Vein endothelial cell (primary cell): ENCODE data around the gene MED14. TPM values are rescaled to one million over a fixed set of nuclear protein-coding genes. Genes with fewer than 3 reads are reported as not detected.

Experiments used
- total RNA-seq: library from RNA; depleted of rRNA; stranded (reverse); fragments of >200 nt; gene quantifications from 2 replicates; pipeline ENCODE4 v1.2.3, GENCODE V29; 2012

The MED14 gene
- total RNA-seq = 31.4 and 44.5 TPM in 2 replicates

DNA sequence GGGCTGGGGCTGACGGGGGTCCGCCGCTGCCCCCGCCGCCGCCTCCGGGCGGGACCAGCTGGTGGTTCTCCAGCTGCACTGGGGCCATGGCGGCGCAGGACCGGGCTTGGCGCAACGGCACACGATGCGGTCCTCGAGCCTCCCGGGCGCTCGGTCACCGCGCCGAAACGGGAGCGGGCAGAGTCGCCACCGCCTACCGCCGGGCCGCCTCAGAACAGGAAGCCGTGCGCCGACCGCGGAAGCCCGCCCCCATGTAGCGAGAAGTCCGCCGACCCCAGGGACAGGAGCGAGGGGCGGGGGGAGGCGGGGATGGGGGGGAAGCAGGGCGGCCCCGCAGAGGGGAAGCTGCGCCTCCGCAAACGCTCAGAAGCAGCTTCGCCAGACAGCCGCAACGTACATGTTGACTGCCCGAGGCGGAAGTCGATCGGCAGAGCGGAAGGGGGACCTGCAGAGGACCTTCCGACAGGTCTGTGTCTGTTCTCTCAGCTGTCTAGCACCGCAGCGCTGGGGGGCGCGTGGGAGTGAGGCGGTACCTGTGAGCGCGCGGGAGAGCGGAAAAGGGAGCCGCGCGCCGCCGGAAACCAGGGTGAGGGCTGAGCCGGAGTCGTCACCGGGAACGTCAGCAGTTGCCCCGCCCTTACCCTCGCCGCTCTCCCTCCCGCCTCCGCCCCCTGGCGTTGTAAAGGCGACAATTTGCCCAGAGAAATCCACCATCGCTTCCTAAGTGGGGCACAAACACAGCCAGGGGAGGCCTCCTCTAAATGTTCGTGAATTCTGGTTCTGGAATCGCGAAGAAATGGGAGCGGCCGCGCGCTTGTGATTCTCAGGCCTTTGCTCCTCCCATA lies at the start of gene MED14:
Gene MED14 (minus strand): TSS at position 218 of the 845 bp plus-strand sequence. CDS start 130 bp downstream, at position 88.

DNA sequence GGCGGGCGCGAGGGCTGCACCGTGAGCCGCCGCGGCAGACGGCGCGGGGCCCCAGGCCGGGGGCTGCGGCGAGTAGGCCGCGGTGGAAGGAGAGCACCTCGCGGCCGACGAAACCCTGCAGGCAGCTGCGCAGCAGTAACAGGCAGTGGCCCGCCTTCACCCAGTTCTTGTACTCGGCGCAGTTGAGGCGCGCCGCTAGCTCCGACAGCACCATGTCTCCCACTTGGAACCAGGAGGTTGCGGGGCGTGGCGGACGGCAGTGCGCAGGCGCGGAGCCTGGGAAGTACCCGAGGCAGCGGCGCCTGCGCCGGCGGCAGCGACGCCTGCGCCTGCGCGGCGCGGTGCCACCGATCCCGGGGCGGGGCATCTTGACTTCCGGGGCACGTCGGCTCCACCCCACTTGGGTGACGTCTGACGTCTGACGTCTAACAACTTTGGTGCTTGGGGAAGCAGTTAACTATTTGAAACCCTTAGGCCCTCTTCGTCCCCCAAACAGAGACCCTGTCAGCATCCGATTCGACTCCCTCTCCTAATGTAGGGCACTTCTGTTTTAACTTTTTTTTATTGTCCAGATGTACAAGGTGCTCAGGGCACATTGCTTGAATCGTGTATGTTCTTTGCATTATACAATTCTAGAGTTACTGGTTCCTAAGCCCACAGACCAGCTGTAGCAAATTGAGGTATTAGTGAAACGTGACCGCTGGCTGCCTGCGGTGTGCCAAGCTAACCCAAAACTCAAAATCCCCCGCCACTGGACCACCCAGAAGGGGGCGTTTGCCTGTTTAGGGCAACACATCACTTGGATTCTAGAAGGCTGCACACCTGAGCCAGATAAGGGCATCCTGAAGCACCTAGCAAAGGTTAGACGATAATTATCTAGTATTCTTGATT lies 87.8 kb downstream of the MED14 start, which contains the start of gene CXorf38:
Gene CXorf38 (minus strand): TSS at position 255 of the 891 bp plus-strand sequence. CDS start 41 bp downstream, at position 214.

DNA sequence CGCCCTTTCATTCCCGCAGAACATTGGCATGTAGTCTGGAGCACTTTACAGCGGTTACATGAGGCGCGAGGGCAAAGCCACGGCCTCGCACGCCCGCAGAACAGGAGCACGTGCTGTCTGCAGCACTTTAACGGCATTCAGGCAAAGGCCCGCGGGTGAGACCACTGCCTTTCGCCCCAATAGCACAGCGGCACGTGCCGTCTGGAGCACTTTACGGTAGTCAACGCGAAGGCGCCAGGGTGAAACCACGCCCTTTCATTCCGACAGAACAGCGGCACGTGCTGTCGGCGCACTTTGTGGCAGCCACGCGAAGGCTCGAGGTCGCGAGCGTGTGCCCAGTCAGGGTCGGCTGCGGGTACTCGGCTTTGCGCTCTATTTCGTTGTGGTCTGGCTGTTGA lies 112.2 kb downstream of the MED14 start, which contains the start of gene MPC1L:
Gene MPC1L (plus strand): TSS at position 290 of the 398 bp plus-strand sequence. CDS start 138 bp downstream, outside the sequence.

Other genes with a start within 250 kb of the MED14 start
- gene ATP6AP2, start 154.6 kb downstream of the MED14 start, total RNA-seq = 98.3 and 99.6 TPM in 2 replicates
- not detected in 2 replicates for gene MPC1L, start 112.1 kb downstream of the MED14 start, total RNA-seq
- 17.9 and 18.0 TPM in 2 replicates for gene CXorf38, start 88.0 kb downstream of the MED14 start, total RNA-seq